HepG2 (cell line): ENCODE results near the gene CENPB. TPM values are rescaled to one million over a fixed set of nuclear protein-coding genes. Genes with fewer than 3 reads are reported as not detected.

Experiments
- ATAC-seq: fragments of 200-7000 bp; cut with Tn5 transposase; 3 replicates; pipeline ENCODE4 v1.9.1; 2020; ENCODE audit warnings: mild to moderate bottlenecking, moderate library complexity
- BruUV-seq: library from RNA; stranded (reverse); fragments of 400-500 nt; replicated peaks from 2 replicates; lab custom pipeline; 2021; lab: Mats Ljungman, UMichigan
- CTCF ChIA-PET: fragments of 300-600 bp; formaldehyde crosslinking; extraction: SDS; loops from one replicate; lab custom pipeline; 2021; ENCODE audit warnings: low total read pairs, inconsistent platforms, low intra/inter-chr PET ratio; lab: Yijun Ruan, JAX
- POLR2A ChIA-PET: fragments of 350-600 bp; sonication (Branson Sonifier 250); formaldehyde crosslinking; loops from one replicate; lab custom pipeline; 2020; ENCODE audit warnings: antibody characterized with exemption, inconsistent platforms; lab: Yijun Ruan, JAX
- DNase-seq: peaks from one replicate; pipeline ENCODE4 v3.0.0-alpha.2; 2015; ENCODE audit warnings: low spot score
- FAIRE-seq: peaks from 3 replicates; lab custom pipeline; 2011; peaks lifted over from hg19 to GRCh38; lab: Jason Lieb, UNC
- H2AFZ ChIP-seq: one replicate; pipeline ENCODE4 v1.6.1; 2011; ENCODE audit warnings: low read length, inconsistent platforms
- H3K27ac ChIP-seq: fragments of 300-600 bp; 3 replicates; pipeline ENCODE4 v1.8.0; 2011; ENCODE audit warnings: mixed run types, mild to moderate bottlenecking, mixed read lengths, low read length, inconsistent platforms; ENCODE audit not compliant: insufficient read depth; ENCODE audit errors: extremely low read length
- H3K27me3 ChIP-seq, 2 experiments: fragments of 200-600 bp in 1 of 2; 2 replicates in 1 of 2; 3 replicates in 1 of 2; pipeline versions ENCODE4 v1.6.0 to v1.8.0; 2011; ENCODE audit warnings: low read length in 2 of 2, mild to moderate bottlenecking in 2 of 2, moderate library complexity in 2 of 2, inconsistent platforms in 1 of 2; ENCODE audit not compliant: insufficient read depth in 2 of 2, control insufficient read depth in 1 of 2
- H3K36me3 ChIP-seq, 2 experiments: fragments of 200-600 bp in 1 of 2; replicated peaks in 1 of 2; 2 replicates in 1 of 2; 3 replicates in 1 of 2; pipeline versions ENCODE4 v1.5.1 to v1.8.0; 2011; ENCODE audit warnings: low read length in 2 of 2, inconsistent platforms in 1 of 2; ENCODE audit not compliant: insufficient read depth in 2 of 2, control insufficient read depth in 1 of 2
- H3K4me1 ChIP-seq: 2 replicates; pipeline ENCODE4 v1.5.1; 2012; ENCODE audit warnings: low read length, inconsistent platforms; ENCODE audit not compliant: insufficient read depth
- H3K4me2 ChIP-seq: 2 replicates; pipeline ENCODE4 v1.6.0; 2011; ENCODE audit warnings: low read depth, low read length, inconsistent platforms
- H3K4me3 ChIP-seq, 3 experiments: fragments of 200-600 bp in 1 of 3; sonication (generic), shearing (Covaris generic) in 1 of 3; replicated peaks in 1 of 3; 2 replicates each; pipeline ENCODE4 v1.5.1; 2011 to 2016; ENCODE audit warnings: low read length in 3 of 3, inconsistent platforms in 2 of 3, low read depth in 2 of 3, mild to moderate bottlenecking in 2 of 3, control low read depth in 1 of 3, mixed read lengths in 1 of 3; ENCODE audit not compliant: insufficient read depth in 1 of 3
- H3K79me2 ChIP-seq: one replicate; pipeline ENCODE4 v1.6.1; 2011; ENCODE audit warnings: low read length, inconsistent platforms; ENCODE audit not compliant: insufficient read depth
- H3K9ac ChIP-seq: 2 replicates; pipeline ENCODE4 v1.6.0; 2011; ENCODE audit warnings: mild to moderate bottlenecking, low read depth, low read length, inconsistent platforms; ENCODE audit not compliant: insufficient read depth
- H3K9me3 ChIP-seq: 2 replicates; pipeline ENCODE4 v1.5.1; 2012; ENCODE audit warnings: mild to moderate bottlenecking, low read length
- H4K20me1 ChIP-seq: 2 replicates; pipeline ENCODE4 v1.6.0; 2011; ENCODE audit warnings: inconsistent platforms, mild to moderate bottlenecking, low read length, moderate library complexity; ENCODE audit not compliant: insufficient read depth
- BORCS8-MEF2B ChIP-seq: sonication (generic); formaldehyde crosslinking; IDR thresholded peaks from 2 replicates; pipeline ENCODE4 v1.8.0; 2022; ENCODE audit warnings: mild to moderate bottlenecking, missing genetic modification reagents
- MEF2D ChIP-seq: sonication (generic); formaldehyde crosslinking; IDR thresholded peaks from 2 replicates; pipeline ENCODE4 v1.5.1; 2020; ENCODE audit warnings: mild to moderate bottlenecking, missing genetic modification reagents
- NFE2L2 ChIP-seq: fragments of 150-350 bp; IDR thresholded peaks from 2 replicates; pipeline ENCODE4 v1.6.1; 2014; ENCODE audit warnings: low read length
- NFKB2 ChIP-seq: sonication (generic); formaldehyde crosslinking; IDR thresholded peaks from 2 replicates; pipeline ENCODE4 v1.4.0; 2020; ENCODE audit warnings: missing genetic modification reagents, borderline replicate concordance
- POLR2A ChIP-seq, 2 experiments: IDR thresholded peaks; 2 replicates each; pipeline ENCODE4 v1.6.1; 2011; ENCODE audit warnings: low read depth in 2 of 2, low read length in 2 of 2, mild to moderate bottlenecking in 1 of 2, moderate library complexity in 1 of 2; ENCODE audit not compliant: insufficient read depth in 1 of 2
- POLR2G ChIP-seq: fragments of 200-400 bp; formaldehyde crosslinking; IDR thresholded peaks from 2 replicates; pipeline ENCODE4 v1.6.1; 2018; ENCODE audit warnings: mild to moderate bottlenecking, low read depth, low read length, moderate library complexity
- RBFOX2 ChIP-seq: fragments of 200-400 bp; formaldehyde crosslinking; IDR thresholded peaks from 2 replicates; pipeline ENCODE4 v1.6.1; 2017; ENCODE audit warnings: low read depth, mild to moderate bottlenecking, low read length
- SRY ChIP-seq: sonication (generic); formaldehyde crosslinking; IDR thresholded peaks from 2 replicates; pipeline ENCODE4 v1.8.0; 2022; ENCODE audit warnings: mild to moderate bottlenecking, missing genetic modification reagents
- ZC3H13 ChIP-seq: sonication (generic); formaldehyde crosslinking; IDR thresholded peaks from 2 replicates; pipeline ENCODE4 v1.8.1; 2023; ENCODE audit warnings: mild to moderate bottlenecking, missing genetic modification reagents, moderate library complexity
- ZFX ChIP-seq: sonication (generic); formaldehyde crosslinking; IDR thresholded peaks from 2 replicates; pipeline ENCODE4 v1.4.0; 2020; ENCODE audit warnings: mild to moderate bottlenecking, low read depth, missing genetic modification reagents, moderate library complexity
- ZNF124 ChIP-seq: sonication (generic); formaldehyde crosslinking; IDR thresholded peaks from 2 replicates; pipeline ENCODE4 v1.4.0; 2020; ENCODE audit warnings: missing genetic modification reagents
- ZNF160 ChIP-seq: sonication (generic); formaldehyde crosslinking; IDR thresholded peaks from 2 replicates; pipeline ENCODE4 v1.8.0; 2022; ENCODE audit warnings: mild to moderate bottlenecking, inconsistent platforms, missing genetic modification reagents
- ZNF468 ChIP-seq: sonication (generic); formaldehyde crosslinking; IDR thresholded peaks from 2 replicates; pipeline ENCODE4 v1.8.0; 2022; ENCODE audit warnings: mild to moderate bottlenecking, moderate library complexity, missing genetic modification reagents
- ZNF605 ChIP-seq: sonication (generic); formaldehyde crosslinking; IDR thresholded peaks from 2 replicates; pipeline ENCODE4 v1.8.0; 2022; ENCODE audit warnings: mild to moderate bottlenecking, missing genetic modification reagents
- ZNF607 ChIP-seq: sonication (generic); formaldehyde crosslinking; IDR thresholded peaks from 2 replicates; pipeline ENCODE4 v1.5.1; 2020; ENCODE audit warnings: missing genetic modification reagents, mild to moderate bottlenecking, borderline replicate concordance
- ZNF710 ChIP-seq: sonication (generic); formaldehyde crosslinking; IDR thresholded peaks from 2 replicates; pipeline ENCODE4 v1.5.0; 2020; ENCODE audit warnings: mild to moderate bottlenecking, missing genetic modification reagents, borderline replicate concordance
- ZNF772 ChIP-seq: sonication (generic); formaldehyde crosslinking; IDR thresholded peaks from 2 replicates; pipeline ENCODE4 v1.5.0; 2020; ENCODE audit warnings: mild to moderate bottlenecking, missing genetic modification reagents
- ZNF788 ChIP-seq: sonication (generic); formaldehyde crosslinking; IDR thresholded peaks from 2 replicates; pipeline ENCODE4 v1.5.0; 2020; ENCODE audit warnings: mild to moderate bottlenecking, missing genetic modification reagents, borderline replicate concordance
- WGBS: methylation state at CpG from one replicate; pipeline ENCODE4 v1.1.6; 2017; ENCODE audit warnings: low lambda C conversion rate; 5-methylcytosine and 5-hydroxymethylcytosine counted together
- in situ Hi-C: cut with HindIII; loops from 2 replicates; pipeline ENCODE4 v1.10.0; 2017; ENCODE audit warnings: low pct_unique_long_range_greater_than_20kb; ENCODE audit not compliant: extremely low pct_ligation_motif_present
- intact Hi-C: fragments of 100-400 bp; cut with micrococcal nuclease; formaldehyde crosslinking; loops from one replicate; pipeline ENCODE4 v1.10.0; 2022; ENCODE audit not compliant: unreplicated experiment
- polyA plus RNA-seq, 8 experiments: library from polyadenylated mRNA; depleted of rRNA in 3 of 8; stranded (reverse) in 7 of 8; unstranded in 1 of 8; fragments of >200 nt; fragmentation: Illumina TruSeq in 4 of 8; extraction: Trizol in 4 of 8; gene quantifications; 2 replicates each; pipeline versions ENCODE4 v1.2.1 to v1.2.3, GENCODE V29; 2011 to 2016; ENCODE audit warnings: low read depth in 4 of 8, missing spikeins in 1 of 8, mixed read lengths in 1 of 8; ENCODE audit not compliant: insufficient read depth in 1 of 8
- total RNA-seq, 5 experiments: library from RNA; depleted of rRNA; stranded (reverse); fragments of >200 nt; fragmentation: Illumina TruSeq; extraction: Trizol; gene quantifications; 2 replicates each; pipeline ENCODE4 v1.2.3, GENCODE V29; 2016; ENCODE audit warnings: low read depth in 1 of 5
- TF ChIP-seq, protein P1 (sequence below): sonication (generic); formaldehyde crosslinking; IDR thresholded peaks from 2 replicates; pipeline ENCODE4 v1.4.0; 2020; ENCODE audit warnings: missing genetic modification reagents
- TF ChIP-seq, protein P2 (sequence below): IDR thresholded peaks from 2 replicates; pipeline ENCODE4 v1.6.1; 2012; ENCODE audit warnings: inconsistent platforms

The CENPB gene
- total and polyA plus RNA-seq, 2 of the 13 experiments (the other 11 are each of a cell fraction or from before 2014, with no cell fraction given): 10.4 to 54.5 TPM

- TF ChIP-seq BORCS8-MEF2B (CRISPR knock-in tag) (peak; percentile 29; the same call in 1 of the 2 replicates), ZNF124 (CRISPR knock-in tag) (no peak), NFKB2 (CRISPR knock-in tag) (peak; percentile 38; the same call in 1 of the 2 replicates), SRY (CRISPR knock-in tag) (0 out of 2 replicates have a peak, but pooled peaks have one; percentile 49), ZNF772 (no peak), ZNF788 (CRISPR knock-in tag) (0 out of 2 replicates have a peak, but pooled peaks have one; percentile 23), ZNF160 (peak; percentile 2; the same call in 1 of the 2 replicates)
- TF ChIP-seq, protein P1, sequence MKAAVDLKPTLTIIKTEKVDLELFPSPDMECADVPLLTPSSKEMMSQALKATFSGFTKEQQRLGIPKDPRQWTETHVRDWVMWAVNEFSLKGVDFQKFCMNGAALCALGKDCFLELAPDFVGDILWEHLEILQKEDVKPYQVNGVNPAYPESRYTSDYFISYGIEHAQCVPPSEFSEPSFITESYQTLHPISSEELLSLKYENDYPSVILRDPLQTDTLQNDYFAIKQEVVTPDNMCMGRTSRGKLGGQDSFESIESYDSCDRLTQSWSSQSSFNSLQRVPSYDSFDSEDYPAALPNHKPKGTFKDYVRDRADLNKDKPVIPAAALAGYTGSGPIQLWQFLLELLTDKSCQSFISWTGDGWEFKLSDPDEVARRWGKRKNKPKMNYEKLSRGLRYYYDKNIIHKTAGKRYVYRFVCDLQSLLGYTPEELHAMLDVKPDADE (CRISPR knock-in tag): no peak
Observed at GRCh38 chr20:3784216-3784853, 2.2 kb downstream of the CENPB start (continued).

GRCh38 chr20:3783511-3784195 is 2.9 kb downstream of the CENPB start:
- in situ Hi-C loops: loop anchor here (5.0 kb wide), 1 partner anchor 34 kb away; no protein-coding TSS in a partner anchor
- Histone ChIP-seq H3K9ac (no peak overlapping the region), H3K4me3 (no peak overlapping the region), H2AFZ (no peak overlapping the region), H3K4me2 (no peak overlapping the region), H3K27me3 (peaks cover 0 to 25% of the 10 kb centered on the region in 2 experiments), H3K9me3 (no peaks in the 10 kb centered on the region), H3K27ac (no peak overlapping the region), H3K79me2 (peaks cover 9% of the 10 kb centered on the region), H4K20me1 (peaks cover 5% of the 10 kb centered on the region; the same call in 1 of the 2 replicates), H3K4me1 (peaks cover 76% of the 10 kb centered on the region), H3K36me3 (no peaks in the 10 kb centered on the region)
- DNase-seq: no peak
- intact Hi-C loops: loop anchor here (5.0 kb wide), 1 partner anchor 309 kb away; no protein-coding TSS in a partner anchor
- BruUV-seq: no TSS peak
- 71% methylated on average over 10 of the region's 10 CpGs for WGBS
- FAIRE-seq: no peak
- CTCF ChIA-PET: no interaction called here
- ATAC-seq: no peak
- POLR2A ChIA-PET: interaction anchor here (7.6 to 10.4 kb wide), 2 partner anchors 15 to 36 kb away, joined by 74 to 134 read pairs; partner anchors contain the start of genes ADISSP and AP5S1
- TF ChIP-seq RBFOX2 (peak; percentile 38; the same call in 1 of the 2 replicates), POLR2G (0 out of 2 replicates have a peak, but pooled peaks have one; percentile 17), ZC3H13 (CRISPR knock-in tag) (peak; percentile 88), POLR2A (IDR thresholded peaks at IDR 0.05; ENCODE audit: insufficient read depth in 1 of 2, low read depth in 2 of 2, low read length in 2 of 2) (peak; percentile 4 to 34; a peak in 1 of 4 replicates), ZNF607 (CRISPR knock-in tag) (peak; percentile 31; the same call in 1 of the 2 replicates), ZNF710 (CRISPR knock-in tag) (peak; percentile 8; the same call in 1 of the 2 replicates), ZFX (CRISPR knock-in tag) (peak; percentile 42; the same call in 1 of the 2 replicates), MEF2D (CRISPR knock-in tag) (0 out of 2 replicates have a peak, but pooled peaks have one; percentile 15), ZNF605 (no peak), ZNF468 (CRISPR knock-in tag) (no peak), NFE2L2 (no peak)
- TF ChIP-seq, protein P2, sequence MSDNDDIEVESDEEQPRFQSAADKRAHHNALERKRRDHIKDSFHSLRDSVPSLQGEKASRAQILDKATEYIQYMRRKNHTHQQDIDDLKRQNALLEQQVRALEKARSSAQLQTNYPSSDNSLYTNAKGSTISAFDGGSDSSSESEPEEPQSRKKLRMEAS: peak; percentile 58; the same call in 1 of the 2 replicates
